Smooth muscle cell (in vitro differentiated cells): ENCODE measurements around the gene CDRT15L2. TPM values are rescaled to one million over a fixed set of nuclear protein-coding genes. Genes with fewer than 3 reads are reported as not detected.
"Not testable (repeated sequence)": the region's sequence is repeated elsewhere in the genome, so short reads cannot be mapped to it uniquely, and the experiment has no call there.

Experiments
- DNase-seq: peaks from one replicate; lab custom pipeline; 2025; ENCODE audit not compliant: unreplicated experiment; lab: John Stamatoyannopoulos, UW
- H2AFZ ChIP-seq: fragments of 200-600 bp; sonication (generic); 2 replicates; pipeline ENCODE4 v1.6.0; 2016; ENCODE audit warnings: antibody characterized with exemption, low read depth, mild to moderate bottlenecking
- H3F3A ChIP-seq: fragments of 200-600 bp; sonication (generic); 2 replicates; pipeline ENCODE4 v1.6.0; 2017; ENCODE audit warnings: antibody characterized with exemption, low read depth
- H3K27ac ChIP-seq: fragments of 200-600 bp; sonication (generic); 2 replicates; pipeline ENCODE4 v1.5.1; 2016; ENCODE audit warnings: low read depth, mild to moderate bottlenecking
- H3K27me3 ChIP-seq: fragments of 200-600 bp; sonication (generic); 2 replicates; pipeline ENCODE4 v1.6.1; 2016; ENCODE audit warnings: low read depth, mild to moderate bottlenecking
- H3K36me3 ChIP-seq: fragments of 200-600 bp; sonication (generic); 2 replicates; pipeline ENCODE4 v1.5.1; 2016; ENCODE audit warnings: low read depth
- H3K4me1 ChIP-seq: fragments of 200-600 bp; sonication (generic); 2 replicates; pipeline ENCODE4 v1.5.1; 2016; ENCODE audit warnings: low read depth
- H3K4me2 ChIP-seq: fragments of 200-600 bp; sonication (generic); 2 replicates; pipeline ENCODE4 v1.6.0; 2016; ENCODE audit warnings: mild to moderate bottlenecking
- H3K4me3 ChIP-seq: fragments of 200-600 bp; sonication (generic); 2 replicates; pipeline ENCODE4 v1.5.1; 2016; ENCODE audit warnings: mild to moderate bottlenecking
- H3K79me2 ChIP-seq: fragments of 200-600 bp; sonication (generic); 2 replicates; pipeline ENCODE4 v1.6.0; 2016; ENCODE audit warnings: low read depth, mild to moderate bottlenecking
- H3K9ac ChIP-seq: fragments of 200-600 bp; sonication (generic); 2 replicates; pipeline ENCODE4 v1.6.0; 2016; ENCODE audit warnings: low read depth
- H3K9me3 ChIP-seq: fragments of 200-600 bp; sonication (generic); replicated peaks from 2 replicates; pipeline ENCODE4 v1.5.1; 2016; ENCODE audit warnings: low read depth
- H4K20me1 ChIP-seq: fragments of 200-600 bp; sonication (generic); 2 replicates; pipeline ENCODE4 v1.6.0; 2016; ENCODE audit warnings: low read depth
- CTCF ChIP-seq: fragments of 200-600 bp; sonication (generic); IDR thresholded peaks from 2 replicates; pipeline ENCODE4 v1.5.1; 2017; ENCODE audit warnings: borderline replicate concordance, mild to moderate bottlenecking, antibody characterized with exemption; ENCODE audit not compliant: insufficient read depth, poor library complexity, severe bottlenecking
- WGBS: methylation state at CpG from one replicate; pipeline ENCODE4 v1.1.7; 2016; ENCODE audit warnings: low lambda C conversion rate; 5-methylcytosine and 5-hydroxymethylcytosine counted together
- polyA plus RNA-seq: library from polyadenylated mRNA; unstranded; fragments of >200 nt; fragmentation: Nextera tagmentation; extraction: Ambion mirVana; gene quantifications from 2 replicates; pipeline ENCODE4 v1.2.1, GENCODE V29; 2016
- total RNA-seq: library from RNA; depleted of rRNA; stranded (reverse); fragments of >200 nt; gene quantifications from 2 replicates; pipeline ENCODE4 v1.2.3, GENCODE V29; 2014

The CDRT15L2 gene
- total and polyA plus RNA-seq, 2 experiments from 2014 or later = not detected

GRCh38 chr17:20562587-20562986, 16.9 kb upstream of the CDRT15L2 start:
- H3K9ac ChIP-seq = no peak overlapping the region
- no peak overlapping the region for H3K4me3 ChIP-seq
- H3K27me3 ChIP-seq = peaks cover 3% of the 10 kb centered on the region
- H2AFZ ChIP-seq = no peak overlapping the region
- no peaks in the 10 kb centered on the region for H3F3A ChIP-seq
- no peaks in the 10 kb centered on the region for H3K79me2 ChIP-seq
- no peaks in the 10 kb centered on the region for H3K4me1 ChIP-seq
- H3K9me3 ChIP-seq = no peaks in the 10 kb centered on the region
- no peak overlapping the region for H3K27ac ChIP-seq
- no peaks in the 10 kb centered on the region for H4K20me1 ChIP-seq
- no peaks in the 10 kb centered on the region for H3K36me3 ChIP-seq
- H3K4me2 ChIP-seq = no peak overlapping the region
- WGBS = 93% methylated on average over 3 of the region's 3 CpGs
- TF ChIP-seq CTCF = no peak
- DNase-seq = no peak

GRCh38 chr17:20565245-20565644, 14.3 kb upstream of the CDRT15L2 start:
- H3K4me2 ChIP-seq, H3K36me3 ChIP-seq, H4K20me1 ChIP-seq, H3K4me1 ChIP-seq, H3K27ac ChIP-seq, H3F3A ChIP-seq, H3K4me3 ChIP-seq, H2AFZ ChIP-seq, H3K9ac ChIP-seq, H3K9me3 ChIP-seq, H3K27me3 ChIP-seq, H3K79me2 ChIP-seq, DNase-seq: not testable (repeated sequence)
- WGBS = 84% methylated on average over 5 of the region's 5 CpGs

- H3K4me2 ChIP-seq = no peak overlapping the region
- no peak overlapping the region for H2AFZ ChIP-seq
- no peaks in the 10 kb centered on the region for H3K36me3 ChIP-seq
- H4K20me1 ChIP-seq = no peaks in the 10 kb centered on the region
- no peak for DNase-seq
- peaks cover 3% of the 10 kb centered on the region for H3K27me3 ChIP-seq
- no peaks in the 10 kb centered on the region for H3K4me1 ChIP-seq
- no peak overlapping the region for H3K9ac ChIP-seq
- no peaks in the 10 kb centered on the region for H3F3A ChIP-seq
- no peaks in the 10 kb centered on the region for H3K79me2 ChIP-seq
- no peak for TF ChIP-seq CTCF
- no peaks in the 10 kb centered on the region for H3K9me3 ChIP-seq
- no peak overlapping the region for H3K4me3 ChIP-seq
- WGBS = 98% methylated on average over 5 of the region's 5 CpGs
- H3K27ac ChIP-seq = no peak overlapping the region
These were observed 13.8 kb upstream of the CDRT15L2 start for GRCh38 chr17:20565711-20566110.

GRCh38 chr17:20566736-20567135, 12.8 kb upstream of the CDRT15L2 start:
- not testable (repeated sequence) for H3K4me1 ChIP-seq, H3K9me3 ChIP-seq, H3K27ac ChIP-seq, H3K9ac ChIP-seq, H3K79me2 ChIP-seq, H3K4me2 ChIP-seq, H3K36me3 ChIP-seq, DNase-seq, H3K4me3 ChIP-seq, H2AFZ ChIP-seq, H3F3A ChIP-seq, H4K20me1 ChIP-seq, H3K27me3 ChIP-seq
- WGBS = 93% methylated on average over 11 of the region's 12 CpGs

GRCh38 chr17:20567421-20567820, 12.1 kb upstream of the CDRT15L2 start:
- 83% methylated on average over 6 of the region's 6 CpGs for WGBS

GRCh38 chr17:20568604-20569003, 10.9 kb upstream of the CDRT15L2 start:
- not testable (repeated sequence) for H3K36me3 ChIP-seq, H3K4me2 ChIP-seq, DNase-seq, H3K4me3 ChIP-seq, H3K27ac ChIP-seq, H3K9me3 ChIP-seq, H4K20me1 ChIP-seq, H3K79me2 ChIP-seq, H3K4me1 ChIP-seq, H3F3A ChIP-seq, H3K27me3 ChIP-seq, H2AFZ ChIP-seq, H3K9ac ChIP-seq
- WGBS = 90% methylated on average over 8 of the region's 8 CpGs

More at GRCh38 chr17:20567421-20567820, 12.1 kb upstream of the CDRT15L2 start:
- H3K4me1 ChIP-seq, H3K4me3 ChIP-seq, H3K27me3 ChIP-seq, H3K27ac ChIP-seq, H4K20me1 ChIP-seq, H3K9me3 ChIP-seq, H3F3A ChIP-seq, H3K79me2 ChIP-seq, H3K4me2 ChIP-seq, H2AFZ ChIP-seq, DNase-seq, H3K9ac ChIP-seq, H3K36me3 ChIP-seq: not testable (repeated sequence)

- not testable (repeated sequence) for H3K4me1 ChIP-seq, H3K79me2 ChIP-seq, H3K4me2 ChIP-seq, H3K9ac ChIP-seq, H2AFZ ChIP-seq, H3F3A ChIP-seq, H3K4me3 ChIP-seq, DNase-seq, H3K27me3 ChIP-seq, H4K20me1 ChIP-seq, H3K36me3 ChIP-seq, H3K9me3 ChIP-seq, H3K27ac ChIP-seq
- 93% methylated on average over 10 of the region's 13 CpGs for WGBS
These were observed 7.9 kb upstream of the CDRT15L2 start for GRCh38 chr17:20571653-20572052.
